Measurements from ENCODE around the gene WDR83.

DNA sequence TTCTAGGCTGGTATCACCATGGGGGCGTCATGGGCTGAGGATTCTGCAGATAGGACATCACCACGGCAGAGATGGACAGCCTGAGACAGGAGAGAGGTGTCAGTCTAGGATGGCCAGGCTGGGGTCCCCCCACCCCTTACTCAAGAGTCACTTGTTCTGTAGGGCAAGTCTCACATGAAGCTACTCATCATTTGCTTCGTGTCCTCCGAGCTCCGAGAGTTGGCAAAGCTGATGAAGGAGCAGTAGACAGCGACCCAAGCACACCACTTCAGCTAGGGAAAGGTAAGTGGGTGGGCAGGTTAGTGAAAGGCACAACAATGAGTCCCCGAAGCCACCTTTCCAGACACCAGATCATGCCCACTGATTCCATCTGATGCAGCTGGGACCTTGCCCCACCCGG, 1.7 kb downstream of the WDR83 start:
- TF ChIP-seq EZH2 (IDR thresholded peaks at IDR 0.05; ENCODE audit: insufficient read depth, poor library complexity, severe bottlenecking): no peak
- no peak for TF ChIP-seq EZH2phosphoT487 (IDR thresholded peaks at IDR 0.05; ENCODE audit: insufficient read depth, low read depth)
